ENCODE measurements around the gene CLIC5. TPM values are rescaled to one million over a fixed set of nuclear protein-coding genes. Genes with fewer than 3 reads are reported as not detected.

Gene CLIC5
- total RNA-seq, 1 donor from 2014 or later, result 134 TPM

- peaks cover 2% of the 10 kb centered on the region for H3K9me3 ChIP-seq
- ATAC-seq, result peak in 1 of 2 donors; percentile 37
- TF ChIP-seq CTCF (IDR thresholded peaks at IDR 0.05), result no peak
- intact Hi-C loops (cut with DNase I), result no loop called here
- H3K4me3 ChIP-seq, result no peak overlapping the region
- no peak overlapping the region for H3K27ac ChIP-seq
- peaks cover 12% of the 10 kb centered on the region for H3K4me1 ChIP-seq
- H3K27me3 ChIP-seq (ENCODE audit: low read depth), result no peaks in the 10 kb centered on the region
- DNase-seq, result no peak
- peaks cover 3% of the 10 kb centered on the region for H3K36me3 ChIP-seq
These were observed 56.0 kb downstream of the CLIC5 start for GRCh38 chr6:45959534-45960145.

DNA sequence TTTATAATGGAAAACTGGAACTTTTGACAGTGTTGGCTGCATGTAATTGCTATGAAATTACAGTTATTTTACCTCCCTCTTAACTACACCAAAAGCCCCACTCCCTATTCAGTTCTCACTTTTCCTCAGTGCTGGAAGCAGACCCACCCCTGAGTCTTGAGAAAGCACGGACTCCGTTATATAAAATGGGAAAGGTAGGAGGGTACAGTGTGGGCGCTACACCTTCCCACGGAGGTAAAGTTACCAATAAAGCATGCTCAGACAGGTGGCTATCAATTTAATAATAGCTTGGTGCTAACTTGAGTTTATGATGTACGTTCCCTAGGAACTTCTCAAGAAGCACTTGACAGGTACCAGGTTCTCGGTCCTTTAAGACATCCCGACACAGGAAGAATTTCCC, 59.0 kb downstream of the CLIC5 start:
- intact Hi-C loops (cut with DNase I), result no loop called here
- H3K36me3 ChIP-seq, result peaks cover 8% of the 10 kb centered on the region
- H3K27ac ChIP-seq, result no peak overlapping the region
- H3K4me1 ChIP-seq, result peaks cover 23% of the 10 kb centered on the region
- no peak overlapping the region for H3K4me3 ChIP-seq
- DNase-seq (no peak), ATAC-seq (no peak)
- H3K27me3 ChIP-seq (ENCODE audit: low read depth), result no peaks in the 10 kb centered on the region
- TF ChIP-seq CTCF (IDR thresholded peaks at IDR 0.05), result no peak
- no peaks in the 10 kb centered on the region for H3K9me3 ChIP-seq

DNA sequence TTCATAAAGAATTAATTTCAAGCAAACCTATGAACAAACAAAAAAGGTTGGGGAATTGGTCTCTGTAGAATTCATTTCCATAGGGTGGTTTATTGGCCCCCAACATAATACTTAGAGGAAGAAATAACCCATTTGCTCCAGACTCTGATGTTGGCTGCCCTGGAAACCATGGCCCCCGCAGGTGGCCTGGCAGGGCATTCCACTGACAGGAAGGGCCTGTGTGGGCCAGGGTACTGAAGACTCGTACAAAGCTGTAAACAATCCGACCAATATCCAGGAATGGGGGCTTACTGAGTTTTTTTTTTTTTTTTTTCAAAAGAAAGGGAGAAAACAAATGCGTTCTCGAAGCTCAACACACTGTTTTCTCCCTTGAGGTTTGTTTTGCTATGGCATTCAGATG, 59.5 kb downstream of the CLIC5 start:
- H3K4me1 ChIP-seq, result peaks cover 28% of the 10 kb centered on the region
- no peak for DNase-seq

GRCh38 chr6:45955597-45955996, 60.1 kb downstream of the CLIC5 start:
- Histone ChIP-seq H3K27me3 (ENCODE audit: low read depth) (no peaks in the 10 kb centered on the region), H3K36me3 (peaks cover 8% of the 10 kb centered on the region), H3K27ac (no peak overlapping the region), H3K9me3 (no peaks in the 10 kb centered on the region), H3K4me3 (no peak overlapping the region), H3K4me1 (peaks cover 34% of the 10 kb centered on the region)
- ATAC-seq (no peak), DNase-seq (no peak)
- no peak for TF ChIP-seq CTCF (IDR thresholded peaks at IDR 0.05)
- intact Hi-C loops (cut with DNase I), result no loop called here

More for the DNA sequence above, 59.5 kb downstream of the CLIC5 start:
- Histone ChIP-seq H3K36me3 (peaks cover 8% of the 10 kb centered on the region), H3K9me3 (no peaks in the 10 kb centered on the region), H3K27me3 (ENCODE audit: low read depth) (no peaks in the 10 kb centered on the region), H3K27ac (no peak overlapping the region), H3K4me3 (no peak overlapping the region)
- no peak for TF ChIP-seq CTCF (IDR thresholded peaks at IDR 0.05)
- ATAC-seq, result no peak
- intact Hi-C loops (cut with DNase I), result no loop called here

DNA sequence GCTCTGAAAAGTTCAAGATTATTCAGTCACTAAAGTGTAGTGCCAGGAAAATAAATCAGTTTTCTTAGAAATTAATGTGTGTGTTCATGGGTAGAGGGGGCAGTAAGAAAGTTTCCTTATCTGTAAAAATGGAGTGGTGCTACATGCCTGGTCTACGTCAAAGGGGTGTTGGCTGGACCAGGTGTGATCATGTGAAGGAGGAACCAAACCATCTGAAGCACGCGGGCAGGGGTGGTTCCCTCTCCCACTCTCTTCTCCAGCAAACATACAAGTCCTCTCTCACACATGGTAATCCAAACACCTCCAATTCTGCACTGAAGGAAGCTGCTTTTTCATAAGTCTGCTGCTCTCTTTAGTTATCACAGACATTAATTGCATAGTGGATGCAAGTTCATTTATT, 63.1 kb downstream of the CLIC5 start:
- ATAC-seq (peak; percentile 84 to 86), DNase-seq (peak; percentile 54)
- Histone ChIP-seq H3K36me3 (peaks cover 8% of the 10 kb centered on the region), H3K9me3 (no peaks in the 10 kb centered on the region), H3K27ac (peak overlapping the region; percentile 21), H3K27me3 (ENCODE audit: low read depth) (no peaks in the 10 kb centered on the region), H3K4me3 (no peak overlapping the region), H3K4me1 (peaks cover 26% of the 10 kb centered on the region)
- intact Hi-C loops (cut with DNase I), result no loop called here
- TF ChIP-seq CTCF (IDR thresholded peaks at IDR 0.05), result no peak
